Subcutaneous abdominal adipose tissue (tissue), 5 donors: ENCODE measurements around the gene KIF21A.
"Not testable (repeated sequence)": the region's sequence is repeated elsewhere in the genome, so short reads cannot be mapped to it uniquely, and the experiment has no call there.

Experiments used
- H3K27ac ChIP-seq: one replicate; pipeline ENCODE4 v1.7.0; 2013; ENCODE audit warnings: low read depth, mild to moderate bottlenecking, inconsistent platforms, low read length, moderate library complexity
- H3K27me3 ChIP-seq, 5 donors: one replicate each; pipeline ENCODE4 v1.7.0; 2013; ENCODE audit warnings: low read length in 5 of 5, inconsistent platforms in 1 of 5; ENCODE audit not compliant: control insufficient read depth in 5 of 5, insufficient read depth in 4 of 5
- H3K36me3 ChIP-seq, 5 donors: one replicate each; pipeline ENCODE4 v1.7.0; 2013; ENCODE audit warnings: low read length in 5 of 5; ENCODE audit not compliant: control insufficient read depth in 5 of 5, insufficient read depth in 5 of 5
- H3K4me1 ChIP-seq, 5 donors: one replicate each; pipeline ENCODE4 v1.7.0; 2013; ENCODE audit warnings: low read length in 5 of 5, mild to moderate bottlenecking in 3 of 5, moderate library complexity in 1 of 5; ENCODE audit not compliant: control insufficient read depth in 5 of 5, insufficient read depth in 5 of 5
- H3K4me3 ChIP-seq, 5 donors: one replicate each; pipeline ENCODE4 v1.7.0; 2013; ENCODE audit warnings: low read length in 5 of 5, low read depth in 1 of 5
- H3K9ac ChIP-seq, 5 donors: one replicate each; pipeline ENCODE4 v1.7.0; 2013; ENCODE audit warnings: low read length in 5 of 5, mild to moderate bottlenecking in 4 of 5, moderate library complexity in 3 of 5
- H3K9me3 ChIP-seq, 5 donors: one replicate each; pipeline ENCODE4 v1.7.0; 2013; ENCODE audit warnings: low read length in 5 of 5; ENCODE audit not compliant: control insufficient read depth in 5 of 5
- donor health status: healthy.
- donor health status: healthy.
- donor health status: healthy.
- donor health status: healthy.
- donor health status: healthy.

The KIF21A gene

GRCh38 chr12:39297891-39298290, 145.0 kb downstream of the KIF21A start:
- Histone ChIP-seq H3K9ac (no peak overlapping the region), H3K36me3 (peaks cover 0 to 20% (median 2%) of the 10 kb centered on the region in 5 donors), H3K4me1 (no peaks in the 10 kb centered on the region), H3K27me3 (no peaks in the 10 kb centered on the region), H3K9me3 (no peaks in the 10 kb centered on the region), H3K27ac (no peak overlapping the region), H3K4me3 (no peak overlapping the region)

DNA sequence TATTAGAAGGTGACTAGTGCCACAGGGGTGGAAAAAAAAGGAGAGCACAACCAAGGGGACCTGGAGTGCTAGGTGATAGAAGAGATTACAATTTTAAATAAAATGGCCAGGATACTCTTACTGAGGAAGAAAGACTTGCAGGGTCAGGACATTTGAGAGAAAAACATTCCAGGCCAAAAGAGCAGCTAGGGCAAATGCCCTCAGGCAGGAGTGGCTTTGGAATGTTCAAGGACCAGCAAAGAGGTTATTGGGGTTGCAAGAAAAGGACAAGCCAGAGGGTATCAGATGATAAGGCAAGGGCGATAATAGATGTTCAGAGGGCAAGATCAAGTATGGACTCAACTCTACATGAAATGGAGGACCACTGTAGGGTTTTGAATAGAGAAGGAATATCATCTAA, 146.4 kb downstream of the KIF21A start:
- H3K9ac ChIP-seq, result no peak overlapping the region
- no peak overlapping the region for H3K27ac ChIP-seq
- H3K4me1 ChIP-seq, result no peaks in the 10 kb centered on the region
- no peak overlapping the region for H3K4me3 ChIP-seq
- peaks cover 0 to 12% (median 0%) of the 10 kb centered on the region in 5 donors for H3K36me3 ChIP-seq
- no peaks in the 10 kb centered on the region for H3K27me3 ChIP-seq
- no peaks in the 10 kb centered on the region for H3K9me3 ChIP-seq

DNA sequence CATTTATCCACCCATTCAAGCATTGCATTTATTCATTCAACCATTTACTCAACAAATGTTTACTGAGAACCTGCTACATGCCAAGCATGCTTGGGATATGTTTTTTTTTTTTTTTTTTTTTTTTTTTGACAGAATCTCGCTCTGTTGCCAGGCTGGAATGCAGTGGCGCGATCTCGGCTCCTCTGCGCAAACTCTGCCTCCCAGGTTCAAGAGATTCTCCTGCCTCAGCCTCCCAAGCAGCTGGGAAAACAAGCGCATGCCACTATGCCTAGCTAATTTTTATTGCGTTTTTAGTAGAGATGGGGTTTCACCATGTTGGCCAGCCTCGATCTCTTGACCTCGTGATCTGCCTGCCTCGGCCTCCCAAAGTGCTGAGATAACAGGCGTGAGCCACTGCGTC, 147.3 kb downstream of the KIF21A start:
- H3K27ac ChIP-seq, H3K27me3 ChIP-seq, H3K4me3 ChIP-seq, H3K4me1 ChIP-seq, H3K9me3 ChIP-seq, H3K9ac ChIP-seq: not testable (repeated sequence)
- peaks cover 0 to 12% (median 0%) of the 10 kb centered on the region in 5 donors for H3K36me3 ChIP-seq

- Histone ChIP-seq H3K4me1 (no peaks in the 10 kb centered on the region), H3K27me3 (no peaks in the 10 kb centered on the region), H3K9me3 (no peaks in the 10 kb centered on the region), H3K36me3 (peaks cover 0 to 12% (median 0%) of the 10 kb centered on the region in 5 donors), H3K9ac (no peak overlapping the region), H3K4me3 (no peak overlapping the region), H3K27ac (no peak overlapping the region)
These were observed 148.2 kb downstream of the KIF21A start for GRCh38 chr12:39294715-39295114.

GRCh38 chr12:39292125-39292630, 150.7 kb downstream of the KIF21A start:
- H3K27me3 ChIP-seq, result no peaks in the 10 kb centered on the region
- no peak overlapping the region for H3K9ac ChIP-seq
- no peak overlapping the region for H3K27ac ChIP-seq
- no peaks in the 10 kb centered on the region for H3K4me1 ChIP-seq
- H3K36me3 ChIP-seq, result peaks cover 0 to 12% (median 0%) of the 10 kb centered on the region in 5 donors
- no peak overlapping the region for H3K4me3 ChIP-seq
- no peaks in the 10 kb centered on the region for H3K9me3 ChIP-seq

DNA sequence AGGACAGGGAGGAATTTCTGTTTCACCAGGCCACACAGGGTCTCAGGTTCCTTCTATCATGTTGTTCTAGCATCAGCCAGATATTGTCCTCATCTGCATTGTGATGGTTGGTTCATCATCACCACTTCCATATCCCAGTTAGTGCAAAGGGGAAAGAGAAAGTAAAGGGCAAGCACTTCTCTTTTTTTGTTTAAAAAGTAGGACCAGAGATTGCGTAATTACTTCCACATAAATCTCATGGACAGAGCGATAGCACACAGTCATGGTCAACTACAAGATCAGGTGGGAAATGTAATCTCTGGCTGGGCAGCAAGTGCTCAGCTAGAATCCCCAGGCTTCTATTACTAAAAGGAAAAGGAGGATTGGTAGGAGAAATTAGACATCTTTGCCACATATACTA, 155.1 kb downstream of the KIF21A start:
- Histone ChIP-seq H3K4me1 (no peaks in the 10 kb centered on the region), H3K36me3 (peaks cover 0 to 3% (median 0%) of the 10 kb centered on the region in 5 donors), H3K27ac (no peak overlapping the region), H3K4me3 (no peak overlapping the region), H3K9ac (no peak overlapping the region), H3K9me3 (no peaks in the 10 kb centered on the region), H3K27me3 (no peaks in the 10 kb centered on the region)

GRCh38 chr12:39287409-39287808, 155.5 kb downstream of the KIF21A start:
- H3K9me3 ChIP-seq, result no peaks in the 10 kb centered on the region
- H3K36me3 ChIP-seq, result peaks cover 0 to 3% (median 0%) of the 10 kb centered on the region in 5 donors
- no peak overlapping the region for H3K27ac ChIP-seq
- no peaks in the 10 kb centered on the region for H3K27me3 ChIP-seq
- H3K4me1 ChIP-seq, result no peaks in the 10 kb centered on the region
- no peak overlapping the region for H3K4me3 ChIP-seq
- H3K9ac ChIP-seq, result no peak overlapping the region

GRCh38 chr12:39278426-39278825, 164.5 kb downstream of the KIF21A start:
- H3K9me3 ChIP-seq, result no peaks in the 10 kb centered on the region
- no peak overlapping the region for H3K9ac ChIP-seq

DNA sequence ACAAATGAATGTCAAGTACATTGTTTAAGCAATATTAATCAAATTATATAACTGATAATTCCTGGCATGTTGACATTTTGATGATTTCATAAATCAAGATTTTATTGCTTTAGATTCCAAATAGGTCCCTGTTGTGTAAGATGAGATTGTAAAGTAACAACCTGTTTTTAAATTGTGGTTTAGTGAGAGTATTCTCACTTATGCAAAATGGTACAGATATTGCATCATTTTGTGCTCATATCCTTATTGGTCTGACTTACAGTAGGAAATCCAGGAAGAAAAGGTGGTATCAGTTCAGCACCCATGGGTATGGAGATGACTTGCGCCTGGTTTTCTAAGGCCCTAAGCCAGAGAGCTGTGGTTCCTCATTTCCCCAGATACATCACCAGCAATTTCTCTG, 165.5 kb downstream of the KIF21A start:
- Histone ChIP-seq H3K9me3 (no peaks in the 10 kb centered on the region), H3K4me3 (no peak overlapping the region), H3K4me1 (no peaks in the 10 kb centered on the region)

More at GRCh38 chr12:39278426-39278825, 164.5 kb downstream of the KIF21A start:
- Histone ChIP-seq H3K36me3 (no peaks in the 10 kb centered on the region), H3K4me1 (no peaks in the 10 kb centered on the region), H3K27ac (no peak overlapping the region), H3K27me3 (no peaks in the 10 kb centered on the region), H3K4me3 (no peak overlapping the region)

DNA sequence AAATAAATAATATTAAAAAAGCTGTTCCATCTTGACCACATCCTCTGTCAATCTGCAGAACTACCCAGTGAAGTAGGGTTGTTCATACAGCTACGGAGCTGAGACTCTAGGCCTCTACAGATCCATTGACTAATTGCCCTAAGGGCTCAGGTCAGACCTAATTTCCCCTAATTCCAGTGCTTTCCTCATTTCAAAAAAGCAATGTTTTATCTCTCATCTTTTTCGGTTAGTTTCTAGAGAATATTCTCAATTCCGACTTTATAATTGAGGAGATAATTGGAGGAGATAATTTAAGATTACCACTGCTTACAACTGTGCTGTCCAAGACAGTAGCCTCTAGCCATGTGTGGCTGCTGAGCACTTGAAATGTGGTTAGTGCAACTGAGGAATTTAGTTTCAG, 167.1 kb downstream of the KIF21A start:
- Histone ChIP-seq H3K9ac (no peak overlapping the region), H3K36me3 (no peaks in the 10 kb centered on the region), H3K4me1 (no peaks in the 10 kb centered on the region), H3K4me3 (no peak overlapping the region), H3K27ac (no peak overlapping the region), H3K9me3 (no peaks in the 10 kb centered on the region), H3K27me3 (no peaks in the 10 kb centered on the region)

More for the DNA sequence above, 165.5 kb downstream of the KIF21A start:
- Histone ChIP-seq H3K36me3 (no peaks in the 10 kb centered on the region), H3K9ac (no peak overlapping the region), H3K27ac (no peak overlapping the region), H3K27me3 (no peaks in the 10 kb centered on the region)
